ENCODE data around the gene OTUD3. TPM values are rescaled to one million over a fixed set of nuclear protein-coding genes. Genes with fewer than 3 reads are reported as not detected.

The OTUD3 gene
- total and polyA plus RNA-seq, 9 of the 15 experiments (the other 6 are each of a cell fraction or from before 2014, with no cell fraction given) = 2.0 to 16.6 (median 11.0) TPM

- TF ChIP-seq ZBTB34 (CRISPR knock-in tag; IDR thresholded peaks at IDR 0.05) (no peak), RBFOX2 (IDR thresholded peaks at IDR 0.05; ENCODE audit: low read depth, low read length) (peak; percentile 94), REST (IDR thresholded peaks at IDR 0.05; ENCODE audit: borderline replicate concordance) (peak; percentile 89), REST (CRISPR knock-in tag; IDR thresholded peaks at IDR 0.05; ENCODE audit: low read depth) (peak; percentile 77), HOXB6 (CRISPR knock-in tag; IDR thresholded peaks at IDR 0.05; ENCODE audit: borderline replicate concordance) (no peak), E2F6 (IDR thresholded peaks at IDR 0.05; ENCODE audit: borderline replicate concordance in 1 of 2, extremely low read depth in 1 of 2, insufficient read depth in 1 of 2, insufficient read length in 1 of 2, low read depth in 1 of 2, low read length in 1 of 2, poor library complexity in 1 of 2, severe bottlenecking in 1 of 2) (peak; percentile 79 to 92), CCAR2 (IDR thresholded peaks at IDR 0.05; ENCODE audit: low read depth, low read length) (no peak), HEY1 (CRISPR knock-in tag; IDR thresholded peaks at IDR 0.05; ENCODE audit: borderline replicate concordance) (no peak), CEBPZ (IDR thresholded peaks at IDR 0.05; ENCODE audit: borderline replicate concordance, low read depth, low read length) (no peak), FOS (IDR thresholded peaks at IDR 0.05; ENCODE audit: extremely low read depth, insufficient read length) (no peak), HNRNPL (IDR thresholded peaks at IDR 0.05; ENCODE audit: low read depth, low read length) (no peak)
Measured at GRCh38 chr1:19882111-19883071, at the start of gene OTUD3 (continued).
